DOHH2 (cell line): Measurements from ENCODE around the gene HSPA4.
"Not testable (repeated sequence)": the region's sequence is repeated elsewhere in the genome, so short reads cannot be mapped to it uniquely, and the experiment has no call there.

Experiments used
- EZH2phosphoT487 ChIP-seq: fragments of 200-600 bp; sonication (generic); IDR thresholded peaks from 2 replicates; pipeline ENCODE4 v1.6.1; 2017; ENCODE audit warnings: borderline replicate concordance, mild to moderate bottlenecking, antibody characterized with exemption, low read length, moderate library complexity, mixed read lengths
- TF ChIP-seq, protein P1 (sequence below): fragments of 200-600 bp; sonication (generic); IDR thresholded peaks from one replicate; pipeline ENCODE4 v1.5.1; 2014; ENCODE audit warnings: antibody characterized with exemption, mild to moderate bottlenecking, low read depth, low read length; ENCODE audit not compliant: poor library complexity, severe bottlenecking

DNA sequence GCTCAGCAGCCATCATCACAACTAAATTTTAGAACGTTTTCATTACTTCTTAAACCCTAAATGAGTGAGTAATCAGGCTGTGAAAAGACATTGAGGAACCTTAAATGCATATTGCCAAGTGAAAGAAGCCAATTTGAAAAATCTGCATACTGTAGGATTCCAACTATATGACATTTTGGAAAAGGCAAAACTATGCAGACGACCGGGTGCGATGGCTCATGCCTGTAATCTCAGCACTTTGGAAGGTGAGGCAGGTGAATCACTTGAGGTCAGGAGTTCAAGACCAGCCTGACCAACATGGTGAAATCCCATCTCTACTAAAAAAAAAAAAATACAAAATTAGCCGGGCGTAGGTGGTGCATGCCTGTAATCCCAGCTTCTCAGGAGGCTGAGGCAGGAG lies 33.4 kb downstream of the HSPA4 start:
- TF ChIP-seq, protein P1, sequence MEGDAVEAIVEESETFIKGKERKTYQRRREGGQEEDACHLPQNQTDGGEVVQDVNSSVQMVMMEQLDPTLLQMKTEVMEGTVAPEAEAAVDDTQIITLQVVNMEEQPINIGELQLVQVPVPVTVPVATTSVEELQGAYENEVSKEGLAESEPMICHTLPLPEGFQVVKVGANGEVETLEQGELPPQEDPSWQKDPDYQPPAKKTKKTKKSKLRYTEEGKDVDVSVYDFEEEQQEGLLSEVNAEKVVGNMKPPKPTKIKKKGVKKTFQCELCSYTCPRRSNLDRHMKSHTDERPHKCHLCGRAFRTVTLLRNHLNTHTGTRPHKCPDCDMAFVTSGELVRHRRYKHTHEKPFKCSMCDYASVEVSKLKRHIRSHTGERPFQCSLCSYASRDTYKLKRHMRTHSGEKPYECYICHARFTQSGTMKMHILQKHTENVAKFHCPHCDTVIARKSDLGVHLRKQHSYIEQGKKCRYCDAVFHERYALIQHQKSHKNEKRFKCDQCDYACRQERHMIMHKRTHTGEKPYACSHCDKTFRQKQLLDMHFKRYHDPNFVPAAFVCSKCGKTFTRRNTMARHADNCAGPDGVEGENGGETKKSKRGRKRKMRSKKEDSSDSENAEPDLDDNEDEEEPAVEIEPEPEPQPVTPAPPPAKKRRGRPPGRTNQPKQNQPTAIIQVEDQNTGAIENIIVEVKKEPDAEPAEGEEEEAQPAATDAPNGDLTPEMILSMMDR, result not testable (repeated sequence)
- TF ChIP-seq EZH2phosphoT487, result not testable (repeated sequence)
